H1 (cell line): ENCODE measurements around the gene MIPEP. TPM values are rescaled to one million over a fixed set of nuclear protein-coding genes. Genes with fewer than 3 reads are reported as not detected.

Source experiments
- CBX5 ChIP-seq: fragments of 300-800, 300-1000 bp; sonication (generic); IDR thresholded peaks from 2 replicates; pipeline ENCODE4 v1.7.1; 2016; ENCODE audit warnings: antibody characterized with exemption, low read length, low read depth
- CHD7 ChIP-seq: fragments of 300-600 bp; sonication (generic); IDR thresholded peaks from 2 replicates; pipeline ENCODE4 v1.7.1; 2012; ENCODE audit warnings: low read length, moderate library complexity, mild to moderate bottlenecking, inconsistent platforms; ENCODE audit not compliant: insufficient replicate concordance
- JUND ChIP-seq: IDR thresholded peaks from 2 replicates; pipeline ENCODE4 v1.6.1; 2011; ENCODE audit warnings: mild to moderate bottlenecking, improper control_type of control experiment, low read length
- NANOG ChIP-seq: IDR thresholded peaks from 2 replicates; pipeline ENCODE4 v1.6.1; 2011; ENCODE audit warnings: low read length, low read depth, mild to moderate bottlenecking, inconsistent platforms; ENCODE audit not compliant: insufficient read depth, poor library complexity, severe bottlenecking
- NRF1 ChIP-seq: IDR thresholded peaks from 2 replicates; pipeline ENCODE4 v1.6.1; 2011; ENCODE audit warnings: mild to moderate bottlenecking, low read depth, low read length, improper control_type of control experiment
- RFX5 ChIP-seq: IDR thresholded peaks from 2 replicates; pipeline ENCODE4 v1.6.1; 2011; ENCODE audit warnings: low read depth, low read length, improper control_type of control experiment, borderline replicate concordance
- SIX5 ChIP-seq: IDR thresholded peaks from 2 replicates; pipeline ENCODE4 v1.6.1; 2011; ENCODE audit warnings: mild to moderate bottlenecking, low read depth, low read length
- SP2 ChIP-seq: IDR thresholded peaks from 2 replicates; pipeline ENCODE4 v1.6.1; 2012; ENCODE audit warnings: mild to moderate bottlenecking, low read length, inconsistent platforms
- SP4 ChIP-seq: IDR thresholded peaks from 2 replicates; pipeline ENCODE4 v1.6.1; 2012; ENCODE audit warnings: low read length, inconsistent platforms
- TAF7 ChIP-seq: optimal IDR thresholded peaks from 2 replicates; pipeline ENCODE3; 2011; ENCODE audit warnings: low read depth, mild to moderate bottlenecking, inconsistent platforms, low read length, moderate library complexity, borderline replicate concordance
- polyA plus RNA-seq, 7 experiments: library from polyadenylated mRNA; depleted of rRNA in 3 of 7; stranded (reverse) in 5 of 7; unstranded in 2 of 7; fragments of >200 nt in 5 of 7; fragments of 200-250 nt in 2 of 7; gene quantifications; 1 replicate in 5 of 7; 2 replicates in 1 of 7; 4 replicates in 1 of 7; pipeline versions ENCODE4 v1.2.1 to v1.2.3, GENCODE V29; 2011 to 2013; ENCODE audit warnings: missing spikeins in 2 of 7, mixed read lengths in 2 of 7
- total RNA-seq: library from RNA; stranded (reverse); fragmentation: NEBNext Ultra II Directional; extraction: Animal tissue kit (Norgen Biotek cat#: 25700); gene quantifications from 2 replicates; pipeline ENCODE4 v1.2.1, GENCODE V29; 2021
- TF ChIP-seq, protein P1 (sequence below): IDR thresholded peaks from 2 replicates; pipeline ENCODE4 v1.6.1; 2012; ENCODE audit warnings: low read length, inconsistent platforms

MIPEP gene
- total and polyA plus RNA-seq, 2 of the 8 experiments (the other 6 are each of a cell fraction or from before 2014, with no cell fraction given): 24.0 to 24.2 TPM

DNA sequence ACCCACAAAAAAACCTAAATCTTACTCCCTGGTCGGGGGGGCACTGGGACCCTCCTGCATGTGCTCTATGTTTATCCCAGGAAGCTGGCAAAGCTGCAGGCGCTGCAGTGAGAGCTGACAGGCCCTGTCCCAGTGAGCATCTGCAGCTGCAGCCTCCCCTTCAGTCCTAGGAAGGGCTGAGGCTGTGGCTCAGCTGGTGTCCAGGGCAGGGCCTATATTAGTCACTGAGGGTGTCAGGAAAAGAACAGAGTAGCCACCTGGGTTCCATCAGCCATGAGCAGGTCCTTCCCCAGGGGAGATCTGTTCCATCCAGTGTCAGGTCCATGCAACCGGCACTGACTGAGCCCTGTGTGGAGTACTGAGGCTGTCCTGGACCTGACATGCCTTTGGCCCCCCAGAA lies 198.5 kb downstream of the MIPEP start (continued):
- TF ChIP-seq CHD7 (no peak), RFX5 (no peak), CBX5 (no peak), SP4 (no peak), JUND (no peak), SP2 (no peak), NANOG (no peak), TAF7 (no peak), SIX5 (no peak), NRF1 (no peak)
- TF ChIP-seq, protein P1, sequence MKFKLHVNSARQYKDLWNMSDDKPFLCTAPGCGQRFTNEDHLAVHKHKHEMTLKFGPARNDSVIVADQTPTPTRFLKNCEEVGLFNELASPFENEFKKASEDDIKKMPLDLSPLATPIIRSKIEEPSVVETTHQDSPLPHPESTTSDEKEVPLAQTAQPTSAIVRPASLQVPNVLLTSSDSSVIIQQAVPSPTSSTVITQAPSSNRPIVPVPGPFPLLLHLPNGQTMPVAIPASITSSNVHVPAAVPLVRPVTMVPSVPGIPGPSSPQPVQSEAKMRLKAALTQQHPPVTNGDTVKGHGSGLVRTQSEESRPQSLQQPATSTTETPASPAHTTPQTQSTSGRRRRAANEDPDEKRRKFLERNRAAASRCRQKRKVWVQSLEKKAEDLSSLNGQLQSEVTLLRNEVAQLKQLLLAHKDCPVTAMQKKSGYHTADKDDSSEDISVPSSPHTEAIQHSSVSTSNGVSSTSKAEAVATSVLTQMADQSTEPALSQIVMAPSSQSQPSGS: no peak
- TF ChIP-seq, all 59 proteins: peak for 0
